Activated T-cell treated with anti-CD3 and anti-CD28 coated beads for 24 hours (primary cell): ENCODE measurements around the gene TRIM32.

Experiments
- DNase-seq: peaks from one replicate; pipeline ENCODE4 v3.0.0-alpha.2; 2020; ENCODE audit warnings: low read depth

Gene TRIM32

GRCh38 chr9:116687074-116687753, at the start of gene TRIM32:
Gene TRIM32, plus strand, starts transcription at chr9:116687305. Its CDS starts 10,438 bp downstream, at chr9:116697743.
- peak; percentile 94 for DNase-seq

DNA sequence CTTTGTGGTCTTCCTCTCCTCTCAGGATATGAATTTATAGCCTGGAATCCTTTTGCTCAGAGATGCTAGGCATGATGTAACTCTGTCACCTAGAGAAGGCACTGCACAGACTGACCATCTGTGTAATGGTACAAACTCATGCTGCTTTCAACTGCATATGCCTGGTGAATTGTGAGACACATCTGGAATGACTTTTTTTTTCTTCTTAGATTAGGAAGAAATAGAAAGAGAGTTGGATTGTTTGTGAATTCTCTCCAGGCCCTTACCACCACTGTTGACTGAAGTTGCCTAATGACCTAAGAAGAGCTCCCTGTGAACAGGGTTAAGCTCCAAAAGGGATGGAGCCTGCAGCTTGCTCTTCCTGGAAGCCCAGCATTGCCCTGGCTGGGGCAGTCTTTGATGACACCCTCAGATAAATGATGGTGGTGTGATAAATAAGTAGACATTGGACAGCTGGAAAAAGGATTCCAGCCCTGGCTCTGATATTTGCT, 47.8 kb upstream of the TRIM32 start:
- no peak for DNase-seq

DNA sequence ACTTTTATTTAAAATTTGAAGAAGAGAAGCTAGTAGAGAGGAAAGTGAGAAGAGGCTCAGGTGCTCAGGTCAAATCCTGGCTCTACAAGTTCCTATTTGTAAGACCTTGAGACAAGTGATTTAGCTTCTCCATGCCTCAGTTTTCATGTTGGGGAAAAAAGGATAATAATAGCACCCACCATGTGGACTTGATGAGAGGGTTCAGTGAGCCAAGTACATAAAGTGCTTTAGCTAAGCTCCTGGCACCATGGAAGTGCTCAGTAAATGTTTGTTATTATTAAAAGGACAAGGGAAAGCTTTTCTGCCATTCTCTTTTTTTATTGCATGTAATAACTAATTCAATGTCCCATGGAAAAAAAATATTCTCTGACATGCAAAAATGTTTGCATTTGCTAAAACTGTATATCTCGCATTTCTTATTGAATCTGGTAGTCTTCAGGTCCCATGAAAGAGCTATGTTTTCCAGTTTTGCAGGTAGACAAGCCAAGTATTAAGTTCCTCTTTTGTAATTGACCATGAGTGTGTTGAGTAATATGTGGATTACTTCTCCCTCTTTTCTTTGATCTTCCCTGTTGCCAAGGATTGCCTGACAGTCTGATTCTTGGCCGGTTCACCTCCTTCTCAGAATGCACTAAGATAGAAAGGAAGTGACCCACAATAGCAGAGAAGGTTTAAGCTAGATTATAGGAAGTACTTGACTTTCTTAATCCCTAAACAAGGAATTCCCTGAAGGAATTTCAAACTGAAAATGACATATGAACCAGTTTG, 45.6 kb upstream of the TRIM32 start:
- DNase-seq, result no peak

DNA sequence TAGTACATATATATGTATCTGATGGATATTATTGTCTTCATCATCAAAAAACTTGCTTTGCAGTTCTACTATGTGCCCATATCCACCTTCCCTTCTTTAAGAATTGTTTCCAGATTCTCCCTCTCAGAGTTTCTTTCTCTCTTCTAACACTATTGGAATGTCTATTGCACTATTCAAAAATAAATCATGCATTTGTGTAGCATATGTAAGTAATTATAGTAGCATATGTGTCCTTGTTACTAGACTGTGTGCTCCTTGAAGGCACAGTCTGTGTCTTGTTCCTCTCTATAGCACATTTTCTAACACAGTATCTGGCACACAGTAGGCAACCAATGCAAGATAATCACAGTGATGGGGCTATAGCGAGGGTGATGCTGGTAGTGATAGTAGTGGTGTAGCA, 43.4 kb upstream of the TRIM32 start:
- DNase-seq, result no peak

DNA sequence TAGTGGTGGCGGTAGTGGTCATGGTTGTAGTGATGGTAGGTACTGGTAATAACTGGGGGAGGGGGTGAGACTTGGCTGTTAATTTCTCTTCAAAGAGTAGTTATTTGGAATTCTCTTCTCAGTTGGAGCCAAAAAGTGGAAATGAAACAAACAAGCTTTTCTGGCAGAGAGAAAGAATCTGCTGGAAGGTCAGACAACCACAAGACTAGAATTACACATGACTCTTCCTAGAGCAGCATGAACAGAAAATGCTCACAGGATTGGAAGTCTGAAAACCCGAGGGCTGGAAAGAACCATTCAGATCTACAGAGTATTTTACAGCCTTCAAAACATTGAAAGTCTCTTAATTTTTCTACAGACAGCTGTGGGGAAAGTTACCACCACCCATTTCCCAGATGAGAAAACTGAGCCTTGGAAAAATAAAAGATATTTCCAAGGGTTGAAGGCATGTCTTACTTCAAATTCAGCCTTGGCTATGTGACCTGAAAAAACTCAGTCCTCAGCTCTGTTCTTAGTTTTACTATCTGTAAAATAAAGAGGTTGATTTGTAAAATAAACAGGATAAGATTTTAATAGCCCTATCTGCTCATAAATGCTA, 42.9 kb upstream of the TRIM32 start:
- DNase-seq, result no peak

- DNase-seq, result no peak
These were observed 40.2 kb upstream of the TRIM32 start for GRCh38 chr9:116646661-116647514.

DNA sequence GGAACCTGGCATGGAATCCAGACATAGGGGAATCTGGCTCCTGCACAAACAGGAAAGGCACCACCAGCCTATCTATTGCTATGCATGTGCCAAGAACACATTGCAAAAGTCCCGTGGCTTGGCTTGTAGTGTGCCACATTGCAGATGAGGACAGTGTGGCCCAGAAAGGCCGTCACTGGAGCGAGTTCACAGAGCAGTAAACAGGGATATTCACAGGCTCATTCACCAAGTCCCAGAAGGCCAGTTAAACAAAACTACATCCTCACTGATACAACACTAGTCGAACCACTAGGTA, 39.6 kb upstream of the TRIM32 start:
- no peak for DNase-seq

- DNase-seq, result no peak
These were observed 33.6 kb upstream of the TRIM32 start for GRCh38 chr9:116653348-116654058.

GRCh38 chr9:116654059-116654355, 33.1 kb upstream of the TRIM32 start:
- no peak for DNase-seq

DNA sequence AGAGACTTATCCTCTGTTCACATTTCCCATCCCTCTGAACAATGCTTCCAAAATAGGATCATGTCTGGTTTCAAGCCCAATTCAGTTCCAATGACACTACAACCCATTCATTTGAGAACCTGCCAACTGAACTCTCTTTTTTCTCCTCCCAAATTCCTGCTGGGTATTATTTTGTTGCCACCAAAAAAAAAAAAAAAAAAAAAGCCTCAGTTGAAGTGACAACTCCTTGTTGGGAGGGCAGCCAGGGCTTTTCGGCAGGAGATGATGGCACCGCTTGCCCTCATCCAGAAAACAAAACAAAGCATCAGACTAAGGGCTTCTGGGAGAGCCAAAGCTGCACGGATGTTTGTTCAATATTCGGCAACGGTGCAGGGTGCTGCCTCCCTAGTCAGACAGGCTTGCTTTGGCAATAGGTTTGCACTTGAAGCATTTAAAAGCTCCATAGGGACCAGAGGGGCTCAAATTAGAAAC, 30.6 kb upstream of the TRIM32 start:
- no peak for DNase-seq

DNA sequence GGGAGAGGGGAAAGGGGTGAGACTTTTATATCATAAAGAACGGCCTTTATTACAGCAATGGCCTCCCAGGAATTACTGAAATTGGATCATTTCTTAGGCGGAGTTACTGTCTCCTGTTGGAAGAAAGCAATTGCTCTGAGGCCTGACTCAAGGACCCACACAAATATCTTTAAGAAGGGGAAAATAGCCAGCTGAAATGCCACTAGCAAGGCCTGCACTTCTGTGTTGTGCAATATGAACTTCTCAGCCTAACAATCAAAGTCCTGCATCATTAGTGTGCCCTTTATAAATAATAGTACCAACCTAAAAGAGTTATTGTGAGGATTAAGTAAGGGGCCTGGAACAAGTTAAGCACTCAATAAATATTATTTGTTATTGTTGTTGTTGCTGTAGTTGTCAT, 30.1 kb upstream of the TRIM32 start:
- no peak for DNase-seq

DNA sequence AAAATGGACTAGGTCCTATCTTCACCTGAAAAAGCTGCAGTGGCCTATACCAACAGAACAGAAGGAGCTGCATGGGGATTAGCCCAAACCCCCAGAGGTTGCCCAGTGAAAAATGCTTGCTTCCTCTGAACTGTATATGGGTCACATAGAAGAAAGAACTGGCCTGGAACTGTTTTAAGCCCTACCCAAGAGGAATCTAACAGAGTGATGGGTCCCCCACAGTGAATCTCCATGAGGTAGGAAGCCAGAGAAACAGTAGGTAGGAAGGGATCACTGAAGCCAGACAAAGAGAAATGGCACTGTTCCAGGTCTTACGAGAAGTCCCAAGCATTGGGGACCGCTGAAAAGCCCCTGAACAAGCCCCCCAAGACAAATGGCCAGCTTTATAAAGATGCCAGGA, 28.8 kb upstream of the TRIM32 start:
- DNase-seq, result no peak

DNA sequence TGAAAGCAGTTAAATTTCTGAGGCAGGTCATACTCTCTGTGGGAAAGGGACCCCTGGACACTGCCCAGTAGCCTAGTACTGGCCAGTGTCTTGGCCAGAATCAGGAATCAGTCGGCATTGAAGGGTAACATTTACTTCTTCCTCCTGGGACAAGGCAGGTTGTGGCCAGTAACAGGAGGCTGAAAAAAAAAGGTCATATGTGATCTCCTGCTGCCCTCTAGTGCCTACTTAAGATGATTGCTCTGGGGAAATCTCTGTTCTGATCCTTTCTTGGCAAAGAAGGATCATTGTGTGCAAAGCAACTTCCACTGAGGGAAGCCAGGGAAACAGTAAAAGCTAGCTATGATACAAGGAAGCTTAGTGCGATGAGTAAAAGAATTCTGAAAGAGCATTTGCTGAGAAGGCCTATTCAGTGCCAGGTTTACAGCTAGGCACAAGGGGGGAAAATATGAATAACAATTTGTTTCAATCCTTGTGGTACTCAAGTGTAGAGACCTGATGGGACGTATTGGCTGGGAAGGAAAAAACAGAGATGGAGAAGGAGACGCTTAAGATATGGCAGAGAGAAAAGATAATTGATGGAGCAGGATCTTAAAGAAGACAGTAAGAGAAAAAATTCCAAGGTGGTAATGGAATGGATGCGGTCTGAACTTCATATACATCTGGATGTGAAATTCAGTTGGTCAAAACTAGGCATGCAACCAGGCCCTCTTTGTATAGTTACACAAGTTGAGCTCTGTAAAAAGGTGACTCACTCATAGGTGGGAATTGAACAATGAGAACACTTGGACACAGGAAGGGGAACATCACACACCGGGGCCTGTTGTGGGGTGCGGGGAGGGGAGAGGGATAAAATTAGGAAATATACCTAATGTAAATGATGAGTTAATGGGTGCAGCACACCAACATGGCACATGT, 25.8 kb upstream of the TRIM32 start:
- DNase-seq, result no peak

DNA sequence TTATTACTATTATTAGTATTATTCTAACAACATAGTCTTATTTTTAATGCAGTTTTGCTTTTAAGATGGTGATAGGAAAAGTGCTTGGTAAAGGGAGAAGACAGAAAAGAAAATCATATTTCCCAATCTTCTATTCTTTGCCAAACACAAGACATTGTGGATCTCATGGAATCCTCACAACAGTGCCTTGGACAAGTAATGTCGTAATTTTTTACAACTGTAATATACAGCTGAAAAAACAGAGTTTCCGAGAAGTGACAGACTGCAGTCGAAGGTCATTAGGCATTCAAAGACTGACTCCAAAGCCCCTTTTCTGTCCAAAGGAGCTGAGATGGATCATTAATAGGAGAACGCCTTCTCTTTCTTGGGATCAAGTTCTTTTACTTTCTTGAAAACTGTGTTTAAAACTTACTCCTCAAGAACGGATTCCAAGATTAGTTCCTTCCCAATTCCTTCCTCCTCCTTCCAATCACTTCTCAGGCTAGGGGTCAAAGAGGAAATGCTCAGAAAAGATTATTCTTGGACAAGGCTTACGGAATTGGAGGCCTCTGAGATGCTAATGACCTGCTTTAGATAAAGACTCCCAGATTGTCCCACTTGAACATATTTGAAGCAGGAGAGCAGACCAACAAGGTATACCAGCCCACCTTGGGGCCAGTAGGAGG, 24.3 kb upstream of the TRIM32 start:
- DNase-seq, result no peak

- DNase-seq, result no peak
These were observed 23.5 kb upstream of the TRIM32 start for GRCh38 chr9:116663581-116663980.

DNA sequence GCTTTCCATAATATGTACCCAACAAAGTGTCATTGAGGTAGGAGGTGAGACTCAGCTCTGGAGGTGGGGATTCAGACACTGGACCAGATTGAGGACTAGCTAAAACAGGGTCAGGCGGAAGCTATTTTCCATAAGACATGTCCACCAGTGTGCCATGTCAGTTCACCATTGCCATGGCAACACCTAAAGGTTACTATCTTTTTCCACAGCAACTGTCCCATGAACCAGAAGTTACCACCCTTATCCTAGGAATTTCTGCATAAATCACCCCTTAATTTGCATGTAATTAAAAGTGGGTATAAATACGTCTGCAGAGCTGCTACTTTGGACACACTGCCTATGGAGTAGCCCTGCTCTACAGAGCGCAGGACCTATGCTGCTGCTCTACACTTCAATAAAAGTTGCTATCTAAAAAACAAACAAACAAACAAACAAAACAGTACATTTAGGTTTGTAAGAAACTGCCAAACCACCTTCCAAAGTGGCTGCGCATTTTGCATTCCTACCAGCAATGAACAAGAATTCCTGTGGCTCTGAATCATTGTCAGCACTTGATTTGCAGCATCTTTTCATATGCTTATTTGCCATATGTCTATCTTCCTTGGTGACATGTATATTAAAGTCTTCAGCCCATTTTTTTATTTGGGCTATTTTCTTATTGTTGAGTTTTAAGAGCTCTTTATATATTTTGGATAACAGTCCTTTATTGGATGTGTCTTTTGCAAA, 18.0 kb upstream of the TRIM32 start:
- DNase-seq, result no peak

GRCh38 chr9:116671605-116672004, 15.5 kb upstream of the TRIM32 start:
- DNase-seq, result no peak

DNA sequence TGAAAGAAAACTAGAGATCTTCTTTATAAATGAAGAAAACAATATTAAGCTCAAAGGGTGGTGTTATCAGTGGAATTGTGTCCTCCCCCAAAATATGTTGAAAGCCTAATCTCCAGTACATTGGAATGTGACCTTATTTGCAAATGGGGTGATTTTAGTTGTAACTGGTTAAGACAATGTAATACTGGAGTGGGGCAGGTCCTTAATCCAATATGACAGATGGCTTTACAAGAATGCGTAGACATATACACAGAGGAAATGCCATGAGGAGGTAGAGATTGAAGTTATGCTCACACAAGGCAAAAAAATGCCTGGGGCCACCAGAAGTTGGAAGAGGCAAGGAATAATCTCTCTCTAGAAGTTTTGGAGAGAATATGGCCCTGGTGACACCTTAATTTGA, 13.7 kb upstream of the TRIM32 start:
- no peak for DNase-seq

DNA sequence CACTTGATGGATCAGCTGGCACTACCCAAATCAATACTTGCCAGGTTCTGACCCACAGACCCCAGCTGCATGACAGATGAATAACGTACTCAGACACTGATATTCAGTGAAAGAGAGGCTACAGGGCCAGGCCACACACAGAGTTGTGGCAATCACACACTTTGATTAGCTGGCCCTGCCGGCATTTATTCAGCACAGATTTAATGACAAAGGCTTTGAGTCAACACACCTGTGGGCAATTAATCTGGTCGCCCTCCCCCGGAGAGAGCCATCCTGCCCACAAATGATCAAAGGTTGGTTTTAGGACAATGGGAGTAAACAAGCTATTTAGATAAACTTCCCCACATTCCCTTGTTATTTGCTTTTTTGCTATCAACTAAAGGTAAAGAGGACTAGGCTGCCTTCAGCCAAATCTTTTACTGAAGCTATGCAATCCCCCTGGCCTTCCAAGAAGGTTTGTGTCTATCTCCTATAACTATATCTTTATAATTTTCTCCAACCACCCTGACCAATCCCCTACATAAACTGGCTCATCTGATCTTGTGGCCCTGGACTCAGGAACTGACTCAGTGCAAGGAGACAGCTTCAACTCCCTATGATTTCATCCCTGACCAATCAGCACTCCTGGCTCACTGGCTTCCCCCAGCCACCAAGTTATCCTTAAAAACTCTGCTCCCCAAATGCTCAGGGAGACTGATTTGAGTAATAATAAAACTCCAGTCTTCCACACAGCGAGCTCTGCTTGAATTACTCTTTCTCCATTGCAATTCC, 12.7 kb upstream of the TRIM32 start:
- DNase-seq, result no peak
